GM12873 (cell line): ENCODE data around the gene MICAL2.

Source experiments
- CTCF ChIP-seq: IDR thresholded peaks from 2 replicates; pipeline ENCODE4 v1.5.1; 2012; ENCODE audit warnings: low read depth, mild to moderate bottlenecking, moderate library complexity, low read length, control low read depth; ENCODE audit not compliant: insufficient read depth; ENCODE audit errors: missing control alignments

MICAL2 gene

GRCh38 chr11:12088531-12088930 is 21.9 kb upstream of the MICAL2 start:
- no peak for TF ChIP-seq CTCF

GRCh38 chr11:12089041-12089440 is 21.3 kb upstream of the MICAL2 start:
- no peak for TF ChIP-seq CTCF

GRCh38 chr11:12089473-12089872 is 20.9 kb upstream of the MICAL2 start:
- no peak for TF ChIP-seq CTCF

GRCh38 chr11:12090061-12090591 is 20.3 kb upstream of the MICAL2 start:
- no peak for TF ChIP-seq CTCF

- TF ChIP-seq CTCF = no peak
These were observed 19.6 kb upstream of the MICAL2 start for GRCh38 chr11:12090761-12091258.

GRCh38 chr11:12091956-12092558 is 18.3 kb upstream of the MICAL2 start:
- no peak for TF ChIP-seq CTCF

- TF ChIP-seq CTCF = no peak
These were observed 17.7 kb upstream of the MICAL2 start for GRCh38 chr11:12092714-12093113.
